ENCODE data around the gene NR2E1. TPM values are rescaled to one million over a fixed set of nuclear protein-coding genes. Genes with fewer than 3 reads are reported as not detected.

The NR2E1 gene
- total RNA-seq, 1 donor from 2014 or later = not detected

GRCh38 chr6:108167449-108168089 is 1.7 kb downstream of the NR2E1 start:
- Mint-ChIP-seq H3K4me1 (peaks cover 45% of the 10 kb centered on the region), H3K4me3 (peak overlapping the region; percentile 29)
- peak in 1 of 2 experiments; percentile 42 for DNase-seq (ENCODE audit: low spot score in 2 of 2, unreplicated experiment in 2 of 2)

GRCh38 chr6:108168090-108168463 is 2.3 kb downstream of the NR2E1 start:
- H3K9me3 Mint-ChIP-seq = no peaks in the 10 kb centered on the region
- peak in 1 of 2 experiments; percentile 39 for DNase-seq (ENCODE audit: low spot score in 2 of 2, unreplicated experiment in 2 of 2)
- no peak overlapping the region for H3K27ac Mint-ChIP-seq
- peaks cover 45% of the 10 kb centered on the region for H3K4me1 Mint-ChIP-seq
- H3K4me3 Mint-ChIP-seq = no peak overlapping the region
- no peaks in the 10 kb centered on the region for H3K36me3 Mint-ChIP-seq
- peaks cover 99% of the 10 kb centered on the region for H3K27me3 Mint-ChIP-seq (ENCODE audit: low read depth)
- TF ChIP-seq CTCF (IDR thresholded peaks at IDR 0.05; ENCODE audit: unreplicated experiment) = no peak

More at GRCh38 chr6:108167449-108168089, 1.7 kb downstream of the NR2E1 start:
- no peak for TF ChIP-seq CTCF (IDR thresholded peaks at IDR 0.05; ENCODE audit: unreplicated experiment)
- H3K27me3 Mint-ChIP-seq (ENCODE audit: low read depth) = peaks cover 99% of the 10 kb centered on the region
- no peaks in the 10 kb centered on the region for H3K36me3 Mint-ChIP-seq
- no peak overlapping the region for H3K27ac Mint-ChIP-seq
- H3K9me3 Mint-ChIP-seq = no peaks in the 10 kb centered on the region

- DNase-seq (ENCODE audit: low spot score in 2 of 2, unreplicated experiment in 2 of 2) = peak in 1 of 2 experiments; percentile 61
- H3K4me3 Mint-ChIP-seq = no peak overlapping the region
- H3K4me1 Mint-ChIP-seq = peaks cover 42% of the 10 kb centered on the region
- peaks cover 98% of the 10 kb centered on the region for H3K27me3 Mint-ChIP-seq (ENCODE audit: low read depth)
- no peak overlapping the region for H3K27ac Mint-ChIP-seq
- no peak for TF ChIP-seq CTCF (IDR thresholded peaks at IDR 0.05; ENCODE audit: unreplicated experiment)
- no peaks in the 10 kb centered on the region for H3K36me3 Mint-ChIP-seq
- H3K9me3 Mint-ChIP-seq = no peaks in the 10 kb centered on the region
Observed at GRCh38 chr6:108168501-108169463, 3.0 kb downstream of the NR2E1 start.

GRCh38 chr6:108169464-108170331 is 3.9 kb downstream of the NR2E1 start:
- no peak for TF ChIP-seq CTCF (IDR thresholded peaks at IDR 0.05; ENCODE audit: unreplicated experiment)
- Mint-ChIP-seq H3K27ac (no peak overlapping the region), H3K4me1 (peaks cover 35% of the 10 kb centered on the region), H3K4me3 (no peak overlapping the region), H3K36me3 (no peaks in the 10 kb centered on the region), H3K27me3 (ENCODE audit: low read depth) (peaks cover 98% of the 10 kb centered on the region), H3K9me3 (no peaks in the 10 kb centered on the region)
- no peak for DNase-seq (ENCODE audit: low spot score in 2 of 2, unreplicated experiment in 2 of 2)

All from mesothelial cell of epicardium (in vitro differentiated cells).